Astrocyte (in vitro differentiated cells and primary cell): Measurements from ENCODE around the gene ZCWPW1. TPM values are rescaled to one million over a fixed set of nuclear protein-coding genes. Genes with fewer than 3 reads are reported as not detected.

Source experiments
- DNase-seq: peaks from one replicate; pipeline ENCODE4 v3.0.0-alpha.2; 2010; ENCODE audit warnings: low read depth
- FAIRE-seq: peaks from 2 replicates; lab custom pipeline; 2011; peaks lifted over from hg19 to GRCh38; lab: Jason Lieb, UNC
- H2AFZ ChIP-seq: 2 replicates; pipeline ENCODE4 v1.6.0; 2012; ENCODE audit warnings: low read depth, low read length, inconsistent platforms
- H3K27ac ChIP-seq: 2 replicates; pipeline ENCODE4 v1.5.1; 2011; ENCODE audit warnings: low read depth, low read length, inconsistent platforms
- H3K27me3 ChIP-seq: 2 replicates; pipeline ENCODE4 v1.6.0; 2011; ENCODE audit warnings: low read length, inconsistent platforms; ENCODE audit not compliant: insufficient read depth
- H3K36me3 ChIP-seq: 2 replicates; pipeline ENCODE4 v1.5.1; 2011; ENCODE audit warnings: low read length, inconsistent platforms; ENCODE audit not compliant: insufficient read depth
- H3K4me1 ChIP-seq: 2 replicates; pipeline ENCODE4 v1.5.1; 2011; ENCODE audit warnings: low read length, inconsistent platforms; ENCODE audit not compliant: insufficient read depth
- H3K4me2 ChIP-seq: 2 replicates; pipeline ENCODE4 v1.6.0; 2012; ENCODE audit warnings: low read length, inconsistent platforms
- H3K4me3 ChIP-seq: 2 replicates; pipeline ENCODE4 v1.5.1; 2011; ENCODE audit warnings: low read depth, mild to moderate bottlenecking, low read length, inconsistent platforms; ENCODE audit not compliant: insufficient read depth
- H3K79me2 ChIP-seq: 2 replicates; pipeline ENCODE4 v1.6.0; 2012; ENCODE audit warnings: mild to moderate bottlenecking, low read length, inconsistent platforms; ENCODE audit not compliant: insufficient read depth
- H3K9ac ChIP-seq: 2 replicates; pipeline ENCODE4 v1.6.0; 2012; ENCODE audit warnings: mild to moderate bottlenecking, low read length, inconsistent platforms
- H3K9me3 ChIP-seq: 2 replicates; pipeline ENCODE4 v1.5.1; 2012; ENCODE audit warnings: low read depth, mild to moderate bottlenecking, low read length, inconsistent platforms; ENCODE audit not compliant: insufficient read depth
- H4K20me1 ChIP-seq: 2 replicates; pipeline ENCODE4 v1.6.0; 2012; ENCODE audit warnings: low read length, inconsistent platforms; ENCODE audit not compliant: insufficient read depth
- H3K27ac Mint-ChIP-seq: one replicate; pipeline ENCODE4 v1.8.0; 2021; ENCODE audit warnings: mild to moderate bottlenecking, mixed read lengths; ENCODE audit not compliant: unreplicated experiment
- H3K27me3 Mint-ChIP-seq: one replicate; pipeline ENCODE4 v1.8.0; 2021; ENCODE audit warnings: low read depth, mixed read lengths; ENCODE audit not compliant: unreplicated experiment
- H3K36me3 Mint-ChIP-seq: one replicate; pipeline ENCODE4 v1.8.0; 2021; ENCODE audit warnings: low read depth, mixed read lengths; ENCODE audit not compliant: unreplicated experiment
- H3K4me1 Mint-ChIP-seq: one replicate; pipeline ENCODE4 v1.8.0; 2021; ENCODE audit warnings: low read depth, mixed read lengths; ENCODE audit not compliant: unreplicated experiment
- H3K4me3 Mint-ChIP-seq: one replicate; pipeline ENCODE4 v1.8.0; 2021; ENCODE audit warnings: mild to moderate bottlenecking, moderate library complexity, mixed read lengths; ENCODE audit not compliant: unreplicated experiment
- H3K9me3 Mint-ChIP-seq: one replicate; pipeline ENCODE4 v1.8.0; 2021; ENCODE audit warnings: mild to moderate bottlenecking, mixed read lengths; ENCODE audit not compliant: unreplicated experiment
- CTCF ChIP-seq: IDR thresholded peaks from 2 replicates; pipeline ENCODE4 v1.5.1; 2011; ENCODE audit warnings: low read depth, mild to moderate bottlenecking, inconsistent platforms, low read length, moderate library complexity; ENCODE audit not compliant: insufficient read depth
- EZH2 ChIP-seq: IDR thresholded peaks from 2 replicates; pipeline ENCODE4 v1.6.1; 2012; ENCODE audit warnings: mild to moderate bottlenecking, low read length, inconsistent platforms; ENCODE audit not compliant: insufficient read depth
- total RNA-seq: library from RNA; stranded (reverse); gene quantifications from 2 replicates; pipeline ENCODE4 v1.2.1, GENCODE V29; 2021

The ZCWPW1 gene
- total RNA-seq, 1 donor from 2014 or later, result 2.6 TPM

- Histone ChIP-seq H3K79me2 (peaks cover 42% of the 10 kb centered on the region), H3K27me3 (no peaks in the 10 kb centered on the region), H3K9ac (peak overlapping the region; percentile 90), H3K4me3 (no peak overlapping the region), H3K27ac (no peak overlapping the region), H3K4me2 (peak overlapping the region; percentile 93), H2AFZ (no peak overlapping the region), H3K36me3 (no peaks in the 10 kb centered on the region), H4K20me1 (peaks cover 52% of the 10 kb centered on the region), H3K9me3 (no peaks in the 10 kb centered on the region), H3K4me1 (peaks cover 14% of the 10 kb centered on the region)
- FAIRE-seq (no peak), DNase-seq (no peak)
- no peaks in the 10 kb centered on the region for H3K27me3 Mint-ChIP-seq
- peaks cover 16% of the 10 kb centered on the region for H3K4me1 Mint-ChIP-seq
- peaks cover 7% of the 10 kb centered on the region for H3K36me3 Mint-ChIP-seq
- no peak overlapping the region for H3K27ac Mint-ChIP-seq
- TF ChIP-seq EZH2 (no peak), CTCF (no peak)
- no peaks in the 10 kb centered on the region for H3K9me3 Mint-ChIP-seq
- peak overlapping the region; percentile 83 for H3K4me3 Mint-ChIP-seq
These were observed 47.0 kb upstream of the ZCWPW1 start for GRCh38 chr7:100475549-100475948.

GRCh38 chr7:100472854-100473499, 44.5 kb upstream of the ZCWPW1 start:
- H3K4me1 ChIP-seq, result peaks cover 11% of the 10 kb centered on the region
- peaks cover 16% of the 10 kb centered on the region for H3K4me1 Mint-ChIP-seq
- no peak overlapping the region for H3K9ac ChIP-seq
- no peaks in the 10 kb centered on the region for H3K36me3 ChIP-seq
- peaks cover 65% of the 10 kb centered on the region for H4K20me1 ChIP-seq
- H2AFZ ChIP-seq, result no peak overlapping the region
- H3K27ac Mint-ChIP-seq, result no peak overlapping the region
- H3K27ac ChIP-seq, result no peak overlapping the region
- no peaks in the 10 kb centered on the region for H3K9me3 ChIP-seq
- DNase-seq (peak; percentile 21), FAIRE-seq (no peak)
- peak overlapping the region; percentile 18 for H3K4me2 ChIP-seq
- H3K36me3 Mint-ChIP-seq, result peaks cover 7% of the 10 kb centered on the region
- H3K4me3 Mint-ChIP-seq, result no peak overlapping the region
- no peaks in the 10 kb centered on the region for H3K9me3 Mint-ChIP-seq
- TF ChIP-seq CTCF (no peak), EZH2 (no peak)
- H3K27me3 ChIP-seq, result no peaks in the 10 kb centered on the region
- H3K27me3 Mint-ChIP-seq, result no peaks in the 10 kb centered on the region
- peaks cover 30% of the 10 kb centered on the region for H3K79me2 ChIP-seq
- no peak overlapping the region for H3K4me3 ChIP-seq
